Measurements from ENCODE around the gene PLGRKT. TPM values are rescaled to one million over a fixed set of nuclear protein-coding genes. Genes with fewer than 3 reads are reported as not detected.
"Not testable (repeated sequence)": the region's sequence is repeated elsewhere in the genome, so short reads cannot be mapped to it uniquely, and the experiment has no call there.

Gene PLGRKT
- total RNA-seq, 1 donor from 2014 or later: not detected

DNA sequence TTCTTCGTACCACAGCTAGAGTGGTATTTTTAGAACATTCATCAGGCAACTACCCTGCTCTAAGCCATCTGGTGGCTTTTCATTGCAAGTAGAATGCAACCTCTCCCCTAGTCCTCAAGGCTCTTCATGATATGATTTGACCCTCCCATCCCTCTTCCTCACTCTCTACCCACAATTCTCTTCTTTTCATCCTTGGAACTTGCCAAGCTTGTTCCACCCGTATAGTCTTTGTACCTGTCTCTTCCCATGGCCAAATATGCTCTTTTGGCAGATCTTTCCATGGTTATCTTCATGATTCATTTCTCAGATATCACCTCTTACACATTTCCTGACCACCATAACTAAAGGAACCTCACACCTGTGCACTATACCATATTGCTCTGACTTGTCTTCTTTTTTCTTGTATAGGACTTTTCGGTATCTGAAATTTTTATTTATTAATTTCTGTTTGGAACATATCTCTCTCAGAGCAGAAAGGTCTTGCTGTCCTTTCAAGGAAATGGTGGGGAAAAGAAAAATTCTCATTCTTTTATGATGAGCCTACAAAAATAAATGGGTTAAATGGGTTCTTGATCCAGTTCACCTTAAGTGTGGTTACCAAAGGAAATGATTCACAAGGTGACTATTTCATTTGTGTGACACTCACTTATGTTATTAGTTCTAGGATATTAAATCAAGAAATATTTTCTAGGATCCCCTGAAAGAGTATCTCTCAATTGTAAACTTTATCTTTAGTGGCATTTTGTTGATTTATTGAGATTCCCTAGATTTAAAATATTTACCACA lies 8.9 kb upstream of the PLGRKT start:
- TF ChIP-seq, protein P1, sequence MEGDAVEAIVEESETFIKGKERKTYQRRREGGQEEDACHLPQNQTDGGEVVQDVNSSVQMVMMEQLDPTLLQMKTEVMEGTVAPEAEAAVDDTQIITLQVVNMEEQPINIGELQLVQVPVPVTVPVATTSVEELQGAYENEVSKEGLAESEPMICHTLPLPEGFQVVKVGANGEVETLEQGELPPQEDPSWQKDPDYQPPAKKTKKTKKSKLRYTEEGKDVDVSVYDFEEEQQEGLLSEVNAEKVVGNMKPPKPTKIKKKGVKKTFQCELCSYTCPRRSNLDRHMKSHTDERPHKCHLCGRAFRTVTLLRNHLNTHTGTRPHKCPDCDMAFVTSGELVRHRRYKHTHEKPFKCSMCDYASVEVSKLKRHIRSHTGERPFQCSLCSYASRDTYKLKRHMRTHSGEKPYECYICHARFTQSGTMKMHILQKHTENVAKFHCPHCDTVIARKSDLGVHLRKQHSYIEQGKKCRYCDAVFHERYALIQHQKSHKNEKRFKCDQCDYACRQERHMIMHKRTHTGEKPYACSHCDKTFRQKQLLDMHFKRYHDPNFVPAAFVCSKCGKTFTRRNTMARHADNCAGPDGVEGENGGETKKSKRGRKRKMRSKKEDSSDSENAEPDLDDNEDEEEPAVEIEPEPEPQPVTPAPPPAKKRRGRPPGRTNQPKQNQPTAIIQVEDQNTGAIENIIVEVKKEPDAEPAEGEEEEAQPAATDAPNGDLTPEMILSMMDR (IDR thresholded peaks at IDR 0.05): no peak

DNA sequence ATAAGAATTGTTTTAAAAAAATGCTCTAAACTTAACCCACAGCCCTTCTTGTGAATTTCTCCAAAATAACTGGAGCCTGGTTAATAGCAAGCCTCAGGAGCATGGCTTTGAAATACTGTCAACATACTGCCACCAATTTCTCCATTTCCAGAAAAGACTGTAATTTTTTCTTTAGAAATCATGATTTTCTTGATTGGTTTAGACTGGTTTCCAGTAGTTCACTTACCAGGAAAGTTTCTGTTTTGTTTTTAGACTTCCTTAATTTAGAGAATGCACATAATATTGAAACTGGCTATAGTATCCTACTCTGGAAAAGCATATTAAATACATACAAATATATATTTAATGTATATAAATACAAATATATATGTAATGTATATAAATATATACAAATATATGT lies 8.2 kb upstream of the PLGRKT start:
- DNase-seq (ENCODE audit: low spot score in 2 of 2): no peak
- intact Hi-C loops (cut with DNase I): no loop called here

More for the DNA sequence above, 8.9 kb upstream of the PLGRKT start:
- Histone ChIP-seq H3K27ac (no peak overlapping the region), H3K27me3 (no peaks in the 10 kb centered on the region), H3K9me3 (no peaks in the 10 kb centered on the region), H3K36me3 (no peaks in the 10 kb centered on the region), H3K4me3 (no peak overlapping the region), H3K4me1 (peaks cover 0 to 12% of the 10 kb centered on the region in 2 donors)
- intact Hi-C loops (cut with DNase I): no loop called here
- no peak for DNase-seq (ENCODE audit: low spot score in 2 of 2)

DNA sequence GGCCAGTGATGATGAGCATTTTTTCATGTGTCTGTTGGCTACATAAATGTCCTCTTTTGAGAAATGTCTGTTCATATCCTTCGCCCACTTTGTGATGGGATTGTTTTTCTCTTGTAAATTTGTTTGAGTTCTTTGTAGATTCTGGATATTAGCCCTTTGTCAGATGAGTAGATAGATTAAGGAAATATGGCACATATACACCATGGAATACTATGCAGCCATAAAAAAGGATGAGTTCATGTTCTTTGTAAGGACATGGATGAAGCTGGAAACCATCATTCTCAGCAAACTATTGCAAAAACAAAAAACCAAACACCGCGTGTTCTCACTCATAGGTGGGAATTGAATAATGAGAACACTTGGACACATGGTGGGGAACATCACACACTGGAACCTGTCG lies 7.4 kb upstream of the PLGRKT start:
- intact Hi-C loops (cut with DNase I): not testable (repeated sequence)

More for the DNA sequence above, 8.2 kb upstream of the PLGRKT start:
- H3K27me3 ChIP-seq: no peaks in the 10 kb centered on the region
- H3K4me3 ChIP-seq: no peak overlapping the region
- H3K4me1 ChIP-seq: peaks cover 0 to 7% of the 10 kb centered on the region in 2 donors
- TF ChIP-seq, protein P1 (IDR thresholded peaks at IDR 0.05): no peak
- no peaks in the 10 kb centered on the region for H3K9me3 ChIP-seq
- no peak overlapping the region for H3K27ac ChIP-seq
- H3K36me3 ChIP-seq: no peaks in the 10 kb centered on the region

DNA sequence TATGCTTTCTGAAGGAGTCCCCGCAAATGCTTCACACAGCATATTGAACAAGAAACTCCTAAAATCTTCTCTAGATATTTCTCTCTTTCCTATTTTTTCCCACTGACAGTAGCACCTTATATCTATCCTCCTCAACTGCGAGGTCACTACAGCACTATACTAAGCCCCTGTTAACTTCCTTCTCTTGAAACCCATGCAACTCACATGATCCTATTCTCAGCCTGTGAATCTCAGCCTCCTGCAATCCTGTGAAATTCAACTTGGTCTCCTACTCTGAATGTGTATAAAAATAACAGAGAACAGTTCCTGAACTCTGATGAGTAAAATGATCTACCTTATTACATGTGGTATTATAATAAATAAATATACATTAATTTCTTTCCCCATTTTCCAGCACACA lies 6.1 kb upstream of the PLGRKT start:
- Histone ChIP-seq H3K27ac (no peak overlapping the region), H3K4me1 (no peaks in the 10 kb centered on the region), H3K9me3 (no peaks in the 10 kb centered on the region), H3K27me3 (no peaks in the 10 kb centered on the region), H3K36me3 (no peaks in the 10 kb centered on the region), H3K4me3 (no peak overlapping the region)
- TF ChIP-seq, protein P1 (IDR thresholded peaks at IDR 0.05): no peak
- intact Hi-C loops (cut with DNase I): no loop called here
- DNase-seq (ENCODE audit: low spot score in 2 of 2): no peak

More for the DNA sequence above, 7.4 kb upstream of the PLGRKT start:
- H3K4me1 ChIP-seq; H3K9me3 ChIP-seq; DNase-seq (ENCODE audit: low spot score in 2 of 2); H3K36me3 ChIP-seq; H3K27ac ChIP-seq; H3K27me3 ChIP-seq; H3K4me3 ChIP-seq: not testable (repeated sequence)

DNA sequence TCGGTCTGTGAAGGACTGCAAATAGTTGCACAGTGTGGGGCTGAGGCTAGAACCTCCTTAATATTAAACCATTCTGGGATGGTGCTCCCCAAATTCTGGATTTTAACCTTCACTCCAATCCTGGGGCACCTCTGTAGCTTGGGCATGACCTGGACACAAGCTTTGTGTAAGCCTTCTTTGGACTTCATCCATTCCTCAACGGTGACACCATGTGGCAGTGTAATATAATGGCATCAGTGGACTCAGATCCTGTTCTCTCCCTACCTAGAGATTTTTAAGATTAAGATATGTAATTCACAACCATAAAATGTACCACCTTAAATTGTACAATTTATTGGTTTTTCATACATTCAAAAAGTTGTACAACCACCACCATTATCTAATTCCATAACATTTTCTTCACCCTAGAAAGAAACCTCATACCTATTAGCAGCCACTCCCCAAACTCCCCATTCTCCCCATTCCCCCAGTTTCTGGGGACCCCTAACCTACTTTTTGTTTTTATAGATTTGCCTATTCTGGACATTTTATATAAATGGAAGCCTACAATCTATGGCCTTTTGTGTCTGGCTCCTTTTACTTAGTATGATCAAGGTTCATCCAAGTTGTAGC lies 4.8 kb upstream of the PLGRKT start:
- Histone ChIP-seq H3K9me3 (no peaks in the 10 kb centered on the region), H3K27me3 (no peaks in the 10 kb centered on the region), H3K36me3 (no peaks in the 10 kb centered on the region), H3K27ac (no peak overlapping the region), H3K4me3 (no peak overlapping the region), H3K4me1 (peaks cover 0 to 3% of the 10 kb centered on the region in 2 donors)
- TF ChIP-seq, protein P1 (IDR thresholded peaks at IDR 0.05): peak; percentile 13 to 51 (median 26)
- intact Hi-C loops (cut with DNase I): no loop called here
- no peak for DNase-seq (ENCODE audit: low spot score in 2 of 2)

DNA sequence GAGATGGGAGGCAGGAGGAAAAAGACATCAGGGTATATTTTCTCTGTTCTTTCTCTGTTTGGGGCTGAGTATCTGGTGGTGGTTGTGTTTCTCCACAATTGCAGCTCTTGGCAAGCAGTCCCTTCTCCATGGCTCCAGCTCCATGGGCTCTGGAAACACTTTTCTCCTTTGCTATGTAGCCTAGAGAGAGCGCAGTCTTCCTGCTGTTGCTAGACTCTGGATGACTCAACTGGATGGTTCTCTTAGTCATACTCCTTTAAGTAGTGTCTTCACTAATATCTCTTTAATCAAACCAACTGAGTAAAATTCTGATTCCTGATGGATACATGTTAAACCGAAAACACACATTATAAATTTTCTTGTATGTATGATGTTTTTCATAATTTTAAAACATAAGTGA lies 3.3 kb upstream of the PLGRKT start:
- H3K4me1 ChIP-seq: peaks cover 0 to 9% of the 10 kb centered on the region in 2 donors
- TF ChIP-seq, protein P1 (IDR thresholded peaks at IDR 0.05): no peak
- no peak for DNase-seq (ENCODE audit: low spot score in 2 of 2)
- H3K36me3 ChIP-seq: no peaks in the 10 kb centered on the region
- intact Hi-C loops (cut with DNase I): no loop called here
- H3K4me3 ChIP-seq: no peak overlapping the region
- no peaks in the 10 kb centered on the region for H3K27me3 ChIP-seq
- no peak overlapping the region for H3K27ac ChIP-seq
- no peaks in the 10 kb centered on the region for H3K9me3 ChIP-seq

Measured in ascending aorta (tissue), 2 donors.